Panc1 (cell line): ENCODE data around the gene SKI. TPM values are rescaled to one million over a fixed set of nuclear protein-coding genes. Genes with fewer than 3 reads are reported as not detected.
"Not testable (repeated sequence)": the region's sequence is repeated elsewhere in the genome, so short reads cannot be mapped to it uniquely, and the experiment has no call there.

Experiments
- ATAC-seq: fragments of 200-7000 bp; cut with Tn5 transposase; 2 replicates; pipeline ENCODE4 v1.9.1; 2020; ENCODE audit warnings: mild to moderate bottlenecking, moderate library complexity
- BruUV-seq: library from RNA; stranded (reverse); fragments of 400-500 nt; replicated peaks from 2 replicates; lab custom pipeline; 2021; lab: Mats Ljungman, UMichigan
- CTCF ChIA-PET: fragments of 300-600 bp; sonication (Branson Sonifier 250); formaldehyde crosslinking; loops from one replicate; lab custom pipeline; 2022; ENCODE audit warnings: antibody characterized with exemption; lab: Charles Lee
- POLR2A ChIA-PET: fragments of 300-600 bp; sonication (Branson Sonifier 250); formaldehyde crosslinking; loops from one replicate; lab custom pipeline; 2022; ENCODE audit warnings: antibody characterized with exemption; lab: Charles Lee
- DNase-seq: peaks from one replicate; pipeline ENCODE4 v3.0.0-alpha.2; 2010; ENCODE audit warnings: low read depth, low spot score
- H3K27ac ChIP-seq: 2 replicates; pipeline ENCODE4 v1.5.1; 2011; ENCODE audit warnings: mild to moderate bottlenecking, low read length, inconsistent platforms
- H3K27me3 ChIP-seq: fragments of 200-500 bp; sonication (Bioruptor generic); 2 replicates; pipeline ENCODE4 v1.6.0; 2014; ENCODE audit warnings: low read length, inconsistent platforms; ENCODE audit not compliant: control insufficient read depth, insufficient read depth
- H3K36me3 ChIP-seq: fragments of 200-500 bp; sonication (Bioruptor generic); 2 replicates; pipeline ENCODE4 v1.5.1; 2014; ENCODE audit warnings: inconsistent platforms, mild to moderate bottlenecking, low read length, moderate library complexity; ENCODE audit not compliant: control insufficient read depth, insufficient read depth
- H3K4me1 ChIP-seq: 2 replicates; pipeline ENCODE4 v1.5.1; 2011; ENCODE audit warnings: inconsistent platforms, mild to moderate bottlenecking, low read length, moderate library complexity; ENCODE audit not compliant: control insufficient read depth, insufficient read depth
- H3K4me3 ChIP-seq, 2 experiments: 2 replicates each; pipeline ENCODE4 v1.5.1; 2011 to 2012; ENCODE audit warnings: low read depth in 2 of 2, low read length in 2 of 2, mild to moderate bottlenecking in 2 of 2, inconsistent platforms in 1 of 2, moderate library complexity in 1 of 2
- H3K9me3 ChIP-seq: fragments of 200-500 bp; sonication (Bioruptor generic); 2 replicates; pipeline ENCODE4 v1.5.1; 2014; ENCODE audit warnings: low read depth, mild to moderate bottlenecking, inconsistent platforms, low read length, moderate library complexity; ENCODE audit not compliant: control insufficient read depth, insufficient read depth
- POLR2AphosphoS5 ChIP-seq: IDR thresholded peaks from 2 replicates; pipeline ENCODE4 v1.6.1; 2012; ENCODE audit warnings: mild to moderate bottlenecking, low read depth, low read length, moderate library complexity
- REST ChIP-seq, 2 experiments: IDR thresholded peaks; 2 replicates each; pipeline ENCODE4 v1.6.1; 2011 to 2012; ENCODE audit warnings: low read depth in 2 of 2, control low read depth in 1 of 2, low read length in 1 of 2, mild to moderate bottlenecking in 1 of 2, moderate library complexity in 1 of 2; ENCODE audit not compliant: insufficient read depth in 1 of 2
- SIN3A ChIP-seq: IDR thresholded peaks from 2 replicates; pipeline ENCODE4 v1.6.1; 2012; ENCODE audit warnings: low read depth, mild to moderate bottlenecking, low read length, moderate library complexity, borderline replicate concordance; ENCODE audit not compliant: insufficient read depth
- TCF7L2 ChIP-seq: IDR thresholded peaks from 2 replicates; pipeline ENCODE4 v1.6.1; 2011; ENCODE audit warnings: mild to moderate bottlenecking, low read depth, low read length, inconsistent platforms
- in situ Hi-C: cut with HindIII; loops from 2 replicates; pipeline ENCODE4 v1.10.0; 2016; ENCODE audit warnings: low sequenced_read_pairs, low pct_unique_long_range_greater_than_20kb
- intact Hi-C: fragments of 100-400 bp; cut with micrococcal nuclease; formaldehyde crosslinking; loops from one replicate; pipeline ENCODE4 v1.10.0; 2022; ENCODE audit not compliant: unreplicated experiment
- total RNA-seq: library from RNA; stranded (reverse); gene quantifications from one replicate; pipeline ENCODE4 v1.2.1, GENCODE V29; 2021; ENCODE audit not compliant: unreplicated experiment
- TF ChIP-seq, protein P1 (sequence below): fragments of 450-650 bp; IDR thresholded peaks from 2 replicates; pipeline ENCODE4 v1.5.1; 2017; ENCODE audit warnings: mild to moderate bottlenecking

SKI gene
- total RNA-seq, 1 experiment from 2014 or later = 63.2 TPM

GRCh38 chr1:2324553-2325366 lies 96.6 kb downstream of the SKI start:
- TF ChIP-seq SIN3A (no peak), POLR2AphosphoS5 (no peak), REST (IDR thresholded peaks at IDR 0.05; ENCODE audit: insufficient read depth in 1 of 2, low read depth in 2 of 2, low read length in 1 of 2) (no peak), TCF7L2 (no peak)
- TF ChIP-seq, protein P1, sequence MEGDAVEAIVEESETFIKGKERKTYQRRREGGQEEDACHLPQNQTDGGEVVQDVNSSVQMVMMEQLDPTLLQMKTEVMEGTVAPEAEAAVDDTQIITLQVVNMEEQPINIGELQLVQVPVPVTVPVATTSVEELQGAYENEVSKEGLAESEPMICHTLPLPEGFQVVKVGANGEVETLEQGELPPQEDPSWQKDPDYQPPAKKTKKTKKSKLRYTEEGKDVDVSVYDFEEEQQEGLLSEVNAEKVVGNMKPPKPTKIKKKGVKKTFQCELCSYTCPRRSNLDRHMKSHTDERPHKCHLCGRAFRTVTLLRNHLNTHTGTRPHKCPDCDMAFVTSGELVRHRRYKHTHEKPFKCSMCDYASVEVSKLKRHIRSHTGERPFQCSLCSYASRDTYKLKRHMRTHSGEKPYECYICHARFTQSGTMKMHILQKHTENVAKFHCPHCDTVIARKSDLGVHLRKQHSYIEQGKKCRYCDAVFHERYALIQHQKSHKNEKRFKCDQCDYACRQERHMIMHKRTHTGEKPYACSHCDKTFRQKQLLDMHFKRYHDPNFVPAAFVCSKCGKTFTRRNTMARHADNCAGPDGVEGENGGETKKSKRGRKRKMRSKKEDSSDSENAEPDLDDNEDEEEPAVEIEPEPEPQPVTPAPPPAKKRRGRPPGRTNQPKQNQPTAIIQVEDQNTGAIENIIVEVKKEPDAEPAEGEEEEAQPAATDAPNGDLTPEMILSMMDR = no peak
- POLR2A ChIA-PET = no interaction called here
- intact Hi-C loops = no loop called here
- no TSS peak for BruUV-seq
- H3K27me3 ChIP-seq = no peaks in the 10 kb centered on the region
- H3K36me3 ChIP-seq = no peaks in the 10 kb centered on the region
- no peaks in the 10 kb centered on the region for H3K9me3 ChIP-seq
- H3K4me1 ChIP-seq = no peaks in the 10 kb centered on the region; the same call in 1 of the 2 replicates
- in situ Hi-C loops = no loop called here
- CTCF ChIA-PET = no interaction called here
- ATAC-seq (no peak), DNase-seq (no peak)
- H3K4me3 ChIP-seq = no peak overlapping the region
- no peak overlapping the region for H3K27ac ChIP-seq

- Histone ChIP-seq H3K27me3 (no peaks in the 10 kb centered on the region), H3K4me1 (no peaks in the 10 kb centered on the region), H3K27ac (no peak overlapping the region), H3K36me3 (no peaks in the 10 kb centered on the region), H3K4me3 (no peak overlapping the region), H3K9me3 (no peaks in the 10 kb centered on the region)
- intact Hi-C loops = no loop called here
- ChIA-PET CTCF (no interaction called here), POLR2A (no interaction called here)
- BruUV-seq = no TSS peak
- DNase-seq (no peak), ATAC-seq (no peak)
- no peak for TF ChIP-seq SIN3A
- in situ Hi-C loops = no loop called here
Measured at GRCh38 chr1:2326524-2326923, 98.4 kb downstream of the SKI start.

DNA sequence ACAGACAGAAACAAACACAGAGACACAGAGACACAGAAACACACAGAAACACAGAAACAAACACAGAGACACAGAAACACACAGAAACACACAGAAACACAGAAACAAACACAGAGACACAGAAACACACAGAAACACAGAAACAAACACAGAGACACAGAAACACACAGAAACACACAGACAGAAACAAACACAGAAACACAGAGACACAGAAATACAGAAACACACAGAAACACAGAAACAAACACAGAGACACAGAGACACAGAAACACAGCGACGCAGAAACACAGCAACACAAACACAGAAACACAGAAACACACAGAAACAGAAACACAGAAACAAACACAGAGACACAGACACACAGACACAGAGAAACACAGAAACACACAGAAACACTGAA lies 99.0 kb downstream of the SKI start:
- H3K4me1 ChIP-seq, H3K36me3 ChIP-seq, H3K9me3 ChIP-seq, DNase-seq, intact Hi-C loops, H3K27ac ChIP-seq, CTCF ChIA-PET, H3K4me3 ChIP-seq, BruUV-seq, H3K27me3 ChIP-seq, ATAC-seq, in situ Hi-C loops, POLR2A ChIA-PET: not testable (repeated sequence)
